ENCODE results near the gene SSRP1. TPM values are rescaled to one million over a fixed set of nuclear protein-coding genes. Genes with fewer than 3 reads are reported as not detected.
"Not testable (repeated sequence)": the region's sequence is repeated elsewhere in the genome, so short reads cannot be mapped to it uniquely, and the experiment has no call there.

SSRP1 gene
- total RNA-seq, 1 experiment from 2014 or later = 125 TPM

GRCh38 chr11:57340039-57340615, 4.4 kb upstream of the SSRP1 start:
- DNase-seq (ENCODE audit: extremely low read depth, low read depth) = no peak

GRCh38 chr11:57339328-57339727, 3.6 kb upstream of the SSRP1 start:
- no peak for DNase-seq (ENCODE audit: extremely low read depth, low read depth)

- DNase-seq (ENCODE audit: extremely low read depth, low read depth) = no peak
Measured at GRCh38 chr11:57338142-57338541, 2.5 kb upstream of the SSRP1 start, which contains the start of gene P2RX3. Gene P2RX3 (plus strand): TSS chr11:57338352. CDS start chr11:57338551, 199 bp downstream.

- DNase-seq (ENCODE audit: extremely low read depth, low read depth) = not testable (repeated sequence)
Measured at GRCh38 chr11:57336856-57337255, 1.2 kb upstream of the SSRP1 start.

GRCh38 chr11:57336111-57336666, 497 bp upstream of the SSRP1 start:
- DNase-seq (ENCODE audit: extremely low read depth, low read depth) = no peak

DNA sequence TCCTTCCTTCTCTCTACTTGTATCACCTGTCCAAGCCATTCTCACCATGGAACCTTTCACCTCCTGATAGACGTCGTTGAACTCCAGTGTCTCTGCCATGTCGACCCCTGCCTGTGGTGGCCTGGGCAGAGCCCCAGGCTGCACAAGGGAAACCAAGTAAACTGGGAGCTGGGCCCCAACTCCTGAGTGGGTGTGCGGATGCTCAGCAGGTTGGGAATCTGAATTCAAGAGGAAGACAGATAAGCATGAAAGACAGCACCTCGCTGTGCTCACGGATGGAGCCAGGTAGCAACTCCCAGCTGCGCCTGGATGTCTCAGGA, 709 bp downstream of the SSRP1 start:
- DNase-seq (ENCODE audit: extremely low read depth, low read depth) = no peak

- DNase-seq (ENCODE audit: extremely low read depth, low read depth) = no peak
Measured at GRCh38 chr11:57332694-57333440, 2.8 kb downstream of the SSRP1 start.

GRCh38 chr11:57331720-57332119, 4.0 kb downstream of the SSRP1 start:
- no peak for DNase-seq (ENCODE audit: extremely low read depth, low read depth)

GRCh38 chr11:57330029-57330428, 5.7 kb downstream of the SSRP1 start:
- no peak for DNase-seq (ENCODE audit: extremely low read depth, low read depth)

DNA sequence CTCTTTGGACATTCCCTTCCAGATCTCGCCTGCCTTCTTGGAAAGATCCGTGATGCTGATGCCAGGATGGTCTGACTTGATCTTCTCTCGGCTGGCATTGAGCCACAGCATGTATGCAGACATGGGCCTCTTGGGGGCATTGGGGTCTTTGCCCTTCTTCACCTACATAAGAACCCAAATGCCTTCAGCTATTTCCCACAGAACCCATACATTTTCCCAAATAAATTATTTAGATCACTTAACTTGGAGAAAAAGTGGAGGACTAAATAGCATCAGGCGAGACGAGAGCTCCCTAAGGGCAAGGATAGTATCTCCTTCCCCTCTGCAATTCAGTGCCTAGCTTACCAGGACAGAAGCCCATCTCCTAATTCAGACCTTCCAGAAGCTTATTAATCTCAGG, 8.0 kb downstream of the SSRP1 start:
- no peak for DNase-seq (ENCODE audit: extremely low read depth, low read depth)

DNA sequence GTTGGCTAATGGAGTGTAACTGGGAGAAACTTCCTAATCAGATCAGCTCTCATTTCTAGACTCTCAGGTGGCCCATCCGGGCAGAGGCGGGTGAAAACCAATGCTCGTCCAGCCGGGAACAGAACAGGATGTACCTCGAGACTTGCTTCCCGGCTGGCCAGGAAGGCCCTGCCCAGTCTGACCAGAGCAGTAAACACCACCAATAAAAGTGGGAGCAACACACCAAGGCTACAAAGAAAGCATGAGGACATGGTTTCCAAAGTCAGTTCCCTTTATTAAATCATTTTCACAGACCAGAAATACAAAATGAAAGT, 10.0 kb downstream of the SSRP1 start:
- no peak for DNase-seq (ENCODE audit: extremely low read depth, low read depth)

DNA sequence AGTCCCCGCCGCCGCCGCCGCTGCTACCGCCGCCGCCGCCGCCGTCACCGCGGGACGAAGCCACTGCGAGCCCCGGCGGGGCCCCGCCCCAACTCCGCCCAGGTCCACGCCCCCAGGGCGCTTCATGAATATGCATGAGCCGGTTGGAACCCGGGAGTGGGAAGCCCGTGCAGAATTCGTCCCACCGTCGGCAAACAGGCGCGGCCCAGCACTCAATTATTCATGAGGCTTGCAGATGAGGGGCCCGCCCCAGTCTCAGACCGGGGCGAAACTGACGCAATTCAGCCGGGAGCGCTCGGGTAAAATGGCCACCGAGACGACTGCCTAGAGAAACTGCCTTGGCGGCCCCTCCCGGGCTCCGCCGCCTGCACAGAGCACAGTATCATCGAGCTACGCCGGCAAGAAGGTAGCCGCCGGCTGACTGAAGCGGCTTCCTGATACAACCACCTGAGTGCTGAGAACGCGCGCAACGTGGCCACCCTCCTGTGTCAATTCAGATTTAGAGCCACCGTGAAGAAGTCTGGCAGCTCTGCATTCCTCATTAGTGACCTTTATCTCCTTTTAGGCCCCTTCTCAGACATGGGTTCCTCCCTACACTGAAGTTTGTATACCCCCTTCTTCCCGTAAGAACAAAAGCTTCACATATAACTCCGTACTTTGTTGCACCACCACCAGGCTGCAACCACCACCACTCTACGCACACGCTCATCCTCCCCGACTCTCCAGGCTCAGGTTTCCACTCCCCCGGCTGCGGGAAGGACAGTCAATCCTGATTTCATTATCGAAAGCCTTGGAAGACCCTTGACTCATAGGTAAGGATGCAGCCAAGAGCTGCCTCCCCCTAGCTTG, 10.6 kb downstream of the SSRP1 start, which contains the start of gene TNKS1BP1:
Gene TNKS1BP1, minus strand, starts transcription at position 67 of the 849 bp plus-strand sequence. CDS start 3,067 bp downstream, outside the sequence.
- peak; percentile 93 for DNase-seq (ENCODE audit: extremely low read depth, low read depth)

- DNase-seq (ENCODE audit: extremely low read depth, low read depth) = no peak
Measured at GRCh38 chr11:57324154-57324885, 11.4 kb downstream of the SSRP1 start.

GRCh38 chr11:57323855-57324153, 11.9 kb downstream of the SSRP1 start:
- DNase-seq (ENCODE audit: extremely low read depth, low read depth) = no peak

GRCh38 chr11:57323167-57323854, 12.4 kb downstream of the SSRP1 start:
- no peak for DNase-seq (ENCODE audit: extremely low read depth, low read depth)

GRCh38 chr11:57322256-57323166, 13.2 kb downstream of the SSRP1 start:
- DNase-seq (ENCODE audit: extremely low read depth, low read depth) = peak; percentile 48

DNA sequence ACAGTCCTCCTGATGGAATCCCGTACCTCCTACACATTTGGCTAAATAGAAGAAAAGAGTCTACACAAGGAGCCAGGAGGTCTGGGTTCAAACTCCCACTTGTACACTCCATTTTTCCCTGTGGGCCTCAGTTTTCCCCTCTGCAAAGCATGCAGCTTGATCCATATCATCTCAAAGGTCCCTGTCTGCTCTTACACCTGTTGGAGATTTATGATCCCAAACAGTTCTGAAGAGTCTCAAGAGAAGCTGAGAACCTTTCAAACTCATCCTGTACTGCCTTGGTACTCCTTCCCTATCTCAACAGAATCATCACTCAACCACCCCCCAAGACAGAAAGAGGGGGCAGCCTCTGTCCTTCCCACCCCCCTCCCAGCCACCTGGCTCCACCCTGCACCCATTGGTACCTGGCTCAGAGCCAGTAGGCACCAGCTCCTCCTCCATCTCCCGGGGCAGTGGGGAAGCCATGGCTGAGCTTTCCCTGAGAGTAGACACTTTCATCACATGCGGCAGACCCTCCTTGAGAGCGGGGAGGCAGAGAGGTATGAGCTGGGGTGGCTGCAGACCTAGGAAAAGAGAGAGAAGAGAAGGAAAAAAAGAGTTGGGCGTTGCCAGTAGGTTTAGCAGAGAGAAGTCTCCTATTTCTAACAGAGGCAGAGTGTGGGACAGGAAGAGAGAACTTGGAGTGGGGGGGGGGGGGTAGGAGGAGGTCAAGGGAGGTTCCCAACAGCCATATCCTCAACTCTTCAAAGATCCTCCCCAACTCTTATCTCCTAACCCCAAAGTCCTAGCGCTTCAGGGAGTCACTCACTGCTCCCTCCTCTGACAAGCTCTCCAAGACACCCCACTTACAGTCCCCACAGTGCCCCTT, 14.1 kb downstream of the SSRP1 start:
- DNase-seq (ENCODE audit: extremely low read depth, low read depth) = no peak

DNA sequence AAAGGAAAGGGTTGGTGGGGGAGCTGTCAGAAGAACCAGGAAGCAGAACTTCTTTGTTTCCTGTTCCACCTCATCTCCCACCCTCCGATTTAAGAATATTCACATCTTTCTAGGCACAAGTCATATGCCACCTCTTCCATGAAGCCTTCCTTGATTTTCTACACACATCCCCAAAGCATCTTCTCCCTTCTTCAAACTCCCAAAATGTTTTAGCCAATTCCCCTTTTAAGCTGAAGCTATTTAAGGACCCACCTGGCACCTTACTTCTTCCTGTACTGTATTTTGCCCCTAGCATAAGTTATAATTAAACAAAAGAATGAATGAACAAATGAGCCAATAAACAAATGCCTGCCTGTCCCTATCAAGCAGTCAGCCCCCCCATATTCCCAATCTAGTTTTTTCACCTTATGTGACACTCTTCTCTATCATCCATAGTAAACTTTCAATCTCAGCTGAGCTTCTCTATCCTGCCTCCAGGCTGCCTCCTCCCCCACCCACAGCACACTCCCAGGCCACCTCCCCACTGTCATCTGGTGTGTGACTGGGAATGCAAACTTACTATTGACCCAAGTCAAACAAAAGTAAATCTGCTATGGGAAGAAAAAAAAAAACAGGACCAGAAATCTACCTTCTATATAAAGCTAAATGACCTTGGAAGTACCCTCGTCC, 14.8 kb downstream of the SSRP1 start:
- DNase-seq (ENCODE audit: extremely low read depth, low read depth) = no peak

All from NCI-H460 (cell line).